ENCODE results near the gene IL9.
A peak's percentile ranks its signal among the peaks of the same experiment; 100 is the strongest.
"Not testable (repeated sequence)": the region's sequence is repeated elsewhere in the genome, so short reads cannot be mapped to it uniquely, and the experiment has no call there.

The IL9 gene

DNA sequence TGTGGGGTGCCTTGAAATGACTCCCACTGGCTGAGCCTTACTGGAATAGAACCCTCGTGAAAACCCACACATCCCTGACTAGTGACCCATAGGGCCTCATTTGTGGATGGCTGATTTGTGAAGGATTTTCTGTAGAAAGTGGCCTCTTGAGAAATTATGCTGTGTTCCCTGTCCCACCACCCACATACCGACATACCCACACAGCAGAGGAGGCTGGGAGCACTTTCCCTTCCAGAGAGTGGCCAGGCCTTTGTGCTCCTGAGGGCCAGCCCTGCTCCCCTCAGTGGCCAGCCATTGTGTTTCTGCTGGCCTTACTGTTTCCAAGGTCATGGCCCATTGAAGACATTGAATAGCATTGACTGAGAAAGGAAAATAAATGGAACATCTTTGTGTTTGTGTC lies 29.6 kb downstream of the IL9 start:
- DNase-seq, result no peak

DNA sequence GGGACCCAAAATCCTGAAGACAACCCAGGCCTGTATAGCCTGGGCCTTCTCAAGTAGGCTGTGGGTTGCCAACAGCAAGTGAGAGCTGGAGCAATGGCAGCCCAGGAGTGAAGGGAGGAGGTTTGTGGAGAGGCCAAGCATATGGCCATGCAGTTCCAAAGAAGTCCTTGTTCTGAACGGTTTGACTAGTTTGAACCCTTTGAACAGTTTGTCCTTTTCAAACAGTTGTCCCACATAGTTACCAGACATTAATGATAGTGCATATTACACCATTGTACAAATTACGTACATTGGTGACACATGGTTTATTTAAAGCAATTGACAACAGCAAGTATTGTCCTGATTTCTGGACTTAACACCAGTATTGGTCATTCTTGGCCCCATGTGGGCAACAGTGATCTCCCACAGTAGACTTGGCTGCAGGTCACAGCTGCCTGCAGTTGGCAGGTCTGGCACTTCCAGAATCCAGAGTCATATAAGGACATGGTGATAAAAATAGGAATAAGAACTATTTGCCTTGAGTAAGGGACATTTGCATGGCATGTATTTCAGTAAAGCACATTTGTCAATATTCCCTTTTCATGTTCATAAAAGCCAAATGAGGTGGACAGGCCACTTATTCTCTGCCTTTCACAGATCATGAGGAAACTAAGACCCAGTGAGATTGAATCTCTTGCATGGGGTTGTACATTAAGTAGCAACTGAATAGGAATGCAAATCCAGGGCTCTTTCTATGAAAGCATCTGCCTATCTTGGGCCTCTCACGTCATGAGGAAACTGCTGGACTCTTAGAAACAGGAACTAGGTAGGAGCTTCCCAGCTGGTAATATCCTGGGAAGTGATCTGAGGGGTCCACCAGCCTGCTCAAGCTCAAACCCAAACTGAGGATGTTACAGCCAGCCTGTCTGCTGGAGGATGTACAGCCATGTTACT lies 30.9 kb downstream of the IL9 start:
- DNase-seq, result no peak

DNA sequence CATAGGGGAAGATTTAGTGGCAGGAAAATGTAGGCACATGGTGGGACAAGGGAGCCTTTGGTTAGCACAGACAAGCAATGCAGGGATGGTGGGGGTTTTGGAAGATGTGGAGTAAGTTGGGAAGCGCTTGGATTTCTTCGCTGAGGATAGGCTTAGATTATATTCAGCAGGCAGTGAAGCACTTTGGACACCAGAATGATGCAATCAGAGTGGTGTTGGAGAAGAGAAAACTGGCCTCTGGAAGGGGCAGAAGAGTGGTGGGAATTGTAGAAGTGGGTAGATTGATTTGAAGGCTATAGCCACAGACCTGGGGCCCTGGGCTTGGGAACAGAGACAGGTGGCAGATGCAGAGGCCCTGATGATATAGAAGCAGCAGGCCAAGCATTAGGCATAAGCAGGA lies 32.9 kb downstream of the IL9 start:
- no peak for DNase-seq

DNA sequence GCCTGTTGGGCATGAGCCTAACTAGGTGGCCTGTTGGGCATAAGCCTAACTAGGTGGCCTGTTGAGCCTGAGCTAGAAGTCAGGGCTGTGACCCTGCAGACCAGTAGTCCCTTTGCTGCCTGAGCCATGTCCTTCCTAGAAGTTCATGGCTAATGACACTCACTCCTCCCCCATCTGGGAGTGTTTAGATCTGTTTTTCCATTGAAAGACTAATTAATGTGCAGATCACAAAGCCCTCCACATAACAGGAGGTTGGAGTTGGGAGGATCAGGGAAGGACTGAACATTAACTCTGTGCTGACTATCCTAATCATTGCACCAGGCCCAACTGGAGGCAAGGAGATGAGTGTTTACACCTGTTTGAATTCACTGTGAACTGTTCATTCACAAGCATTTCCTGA lies 33.6 kb downstream of the IL9 start:
- no peak for DNase-seq

DNA sequence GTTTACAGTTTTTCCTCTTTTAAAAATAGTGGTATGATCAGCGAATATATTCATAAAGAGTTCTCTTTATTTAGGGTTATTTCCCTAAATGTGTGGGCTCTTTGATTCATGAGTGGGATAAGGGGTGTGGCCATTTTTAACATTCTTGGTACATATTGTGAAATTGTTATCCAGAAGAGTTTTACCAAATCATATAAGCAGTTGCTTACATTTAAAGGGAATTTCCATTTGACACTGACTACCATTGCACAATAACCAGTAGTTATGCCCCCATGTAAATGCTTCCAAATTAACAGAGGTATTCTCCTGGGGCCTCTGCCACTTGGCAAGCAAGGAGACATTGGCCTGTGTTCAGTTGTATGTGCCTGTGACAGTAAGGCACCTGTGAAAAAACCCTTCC lies 34.0 kb downstream of the IL9 start:
- no peak for DNase-seq

- DNase-seq, result no peak
Measured at GRCh38 chr5:135859641-135860040, 36.0 kb downstream of the IL9 start.

- DNase-seq, result not testable (repeated sequence)
Measured at GRCh38 chr5:135859186-135859585, 36.5 kb downstream of the IL9 start.

- peak; percentile 54 for DNase-seq
Measured at GRCh38 chr5:135857630-135858311, 37.9 kb downstream of the IL9 start.

GRCh38 chr5:135851915-135852845 lies 43.5 kb downstream of the IL9 start:
- no peak for DNase-seq

- DNase-seq, result no peak
Measured at GRCh38 chr5:135851186-135851914, 44.3 kb downstream of the IL9 start.

DNA sequence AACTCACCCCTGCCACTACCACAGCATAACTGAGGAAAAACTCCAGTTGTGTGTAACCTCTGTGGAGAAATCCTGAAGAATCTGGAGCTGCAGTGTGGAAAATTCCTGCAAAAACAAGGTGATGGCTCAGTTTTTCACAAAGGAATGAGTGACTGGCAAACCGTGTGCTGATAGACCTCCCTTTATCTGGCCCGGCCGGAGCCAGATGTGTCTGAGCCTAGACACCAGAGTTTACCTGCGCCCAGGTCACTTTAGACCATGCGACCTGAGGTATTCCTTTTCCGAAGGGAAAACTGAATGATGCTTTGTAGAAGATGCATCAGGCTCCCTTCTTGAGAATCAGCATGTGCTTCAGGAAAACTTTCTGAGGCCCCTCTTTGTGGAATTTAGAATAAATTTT lies 45.0 kb downstream of the IL9 start:
- no peak for DNase-seq

DNA sequence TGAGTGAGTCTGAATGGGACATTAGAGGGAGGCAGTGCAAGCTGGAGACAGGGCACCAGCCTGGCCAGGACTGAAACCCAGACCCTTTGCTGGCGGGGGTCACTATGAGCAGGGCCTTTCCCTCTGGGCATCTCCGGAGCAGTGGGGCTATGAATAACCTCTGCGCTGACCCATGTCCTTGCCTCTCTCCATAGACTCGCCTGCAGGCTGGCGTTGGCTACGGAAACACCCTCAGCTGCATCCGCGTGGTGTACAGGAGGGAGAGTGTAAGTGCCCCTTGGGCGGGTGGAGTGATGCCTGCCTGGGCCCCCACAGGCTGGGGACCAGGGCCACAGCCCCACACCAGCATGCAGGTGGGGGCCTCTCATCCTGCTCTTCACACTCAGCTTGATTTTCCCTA lies 45.4 kb downstream of the IL9 start:
- DNase-seq, result no peak

GRCh38 chr5:135847976-135848375 lies 47.7 kb downstream of the IL9 start:
- no peak for DNase-seq

GRCh38 chr5:135846311-135846710 lies 49.3 kb downstream of the IL9 start:
- DNase-seq, result no peak

DNA sequence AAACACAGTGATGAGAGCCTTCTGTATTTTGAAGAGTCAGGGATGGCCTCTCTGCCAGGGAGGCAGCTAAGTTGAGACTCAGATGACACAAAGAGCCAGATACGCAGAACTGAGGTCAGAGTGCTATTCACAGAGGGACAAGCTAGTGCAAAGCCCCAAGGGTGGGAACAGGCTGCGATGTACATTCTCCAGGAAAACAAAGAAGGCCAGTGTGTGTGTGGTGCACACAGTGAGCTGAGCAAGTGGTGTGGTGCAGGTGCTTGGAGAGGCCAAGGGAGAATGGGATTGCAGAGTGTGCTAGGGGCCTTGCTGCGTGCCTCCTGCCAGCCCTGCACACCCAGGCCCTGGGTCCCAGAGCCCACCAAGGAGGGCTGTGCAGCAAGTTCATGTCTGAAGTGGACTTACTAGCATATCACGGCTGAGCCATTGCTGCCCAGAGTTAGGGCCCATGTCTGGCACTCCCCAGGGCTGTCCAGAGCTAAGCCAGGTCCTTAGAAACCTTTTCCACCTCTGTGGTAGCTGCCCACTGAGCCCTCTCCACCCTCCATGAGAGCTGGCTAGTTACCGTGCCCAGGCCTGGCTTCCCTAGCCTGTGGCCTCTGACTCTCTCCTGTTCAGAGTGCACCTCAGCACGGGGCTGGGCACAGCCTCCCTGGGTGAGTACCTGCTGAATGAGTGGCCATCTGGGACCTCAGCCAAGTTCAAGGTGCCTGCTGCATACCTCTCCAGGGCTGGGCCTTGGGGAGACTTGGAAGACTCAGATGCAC lies 51.9 kb downstream of the IL9 start:
- no peak for DNase-seq

- DNase-seq, result no peak
Measured at GRCh38 chr5:135842737-135843136, 52.9 kb downstream of the IL9 start.

All from NCI-H2029 treated with DMSO at 0.1 percent for 48 hours (cell line).